Lung (tissue), 12 donors: ENCODE results near the gene IL22RA1. TPM values are rescaled to one million over a fixed set of nuclear protein-coding genes. Genes with fewer than 3 reads are reported as not detected.

Experiments used
- ATAC-seq: fragments of 200-7000 bp; cut with Tn5 transposase; one replicate; pipeline ENCODE4 v1.9.1; 2020; ENCODE audit warnings: moderate number of reproducible peaks; ENCODE audit not compliant: insufficient read depth, low FRiP score
- DNase-seq, 3 donors: peaks; one replicate each; pipeline ENCODE4 v3.0.0-alpha.2; 2013 to 2017
- H3K27ac ChIP-seq, 2 donors: one replicate each; pipeline ENCODE4 v1.5.1; 2013; ENCODE audit warnings: mild to moderate bottlenecking in 2 of 2, moderate library complexity in 2 of 2, control low read depth in 1 of 2, inconsistent platforms in 1 of 2, low read depth in 1 of 2, low read length in 1 of 2
- H3K27me3 ChIP-seq, 3 donors: one replicate each; pipeline ENCODE4 v1.5.1; 2013; ENCODE audit warnings: low read length in 2 of 3; ENCODE audit not compliant: control insufficient read depth in 3 of 3, insufficient read depth in 3 of 3
- H3K36me3 ChIP-seq, 4 donors: one replicate each; pipeline ENCODE4 v1.5.1; 2013; ENCODE audit warnings: low read length in 4 of 4, mild to moderate bottlenecking in 1 of 4, moderate library complexity in 1 of 4; ENCODE audit not compliant: control insufficient read depth in 4 of 4, insufficient read depth in 4 of 4
- H3K4me1 ChIP-seq, 5 donors: one replicate each; pipeline ENCODE4 v1.5.1; 2013; ENCODE audit warnings: low read length in 5 of 5, mild to moderate bottlenecking in 2 of 5, moderate library complexity in 1 of 5; ENCODE audit not compliant: control insufficient read depth in 5 of 5, insufficient read depth in 5 of 5
- H3K4me3 ChIP-seq: one replicate; pipeline ENCODE4 v1.5.1; 2013; ENCODE audit warnings: mild to moderate bottlenecking, control low read depth, moderate library complexity
- H3K9ac ChIP-seq, 2 donors: one replicate each; pipeline ENCODE4 v1.5.1; 2013; ENCODE audit warnings: low read length in 2 of 2, control low read depth in 1 of 2; ENCODE audit not compliant: insufficient read depth in 1 of 2
- H3K9me3 ChIP-seq, 4 donors: one replicate each; pipeline ENCODE4 v1.5.1; 2013; ENCODE audit warnings: low read length in 3 of 4, mild to moderate bottlenecking in 1 of 4, moderate library complexity in 1 of 4; ENCODE audit not compliant: control insufficient read depth in 4 of 4, insufficient read depth in 3 of 4
- CTCF ChIP-seq: IDR thresholded peaks from 2 replicates; pipeline ENCODE4 v1.5.1; 2012; ENCODE audit warnings: mild to moderate bottlenecking; ENCODE audit errors: control extremely low read depth, extremely low read depth
- WGBS, 2 donors: extraction: QIAGEN DNeasy Blood & Tissue Kit; methylation state at CpG; one replicate each; pipeline ENCODE4 v1.1.7; 2013; 5-methylcytosine and 5-hydroxymethylcytosine counted together
- polyA plus RNA-seq, 2 donors: library from polyadenylated mRNA; stranded (reverse); fragments of 200-250 nt; gene quantifications; one replicate each; pipeline ENCODE4 v1.2.1, GENCODE V29; 2013
- total RNA-seq, 2 donors: library from RNA; depleted of rRNA in 1 of 2; stranded (reverse); fragments of >200 nt in 1 of 2; gene quantifications; one replicate each; pipeline ENCODE4 v1.2.1, GENCODE V29; 2014 to 2021
- donor health status: control.
- donor health status: control.
- donor health status: Bipolar disorder and iron deficiency.
- donor health status: healthy.
- donor health status: DM: yes; HTN: yes; CAD: no.

The IL22RA1 gene
- total and polyA plus RNA-seq, 4 donors, result 0.09 to 1.0 (median 0.23) TPM

- ATAC-seq, result no peak
- H3K9ac ChIP-seq, result no peak overlapping the region
- no peak for DNase-seq
- H3K4me3 ChIP-seq, result no peak overlapping the region
- peaks cover 0 to 6% (median 0%) of the 10 kb centered on the region in 5 donors for H3K4me1 ChIP-seq
- H3K36me3 ChIP-seq, result no peaks in the 10 kb centered on the region
- H3K27ac ChIP-seq, result no peak overlapping the region
- no peaks in the 10 kb centered on the region for H3K9me3 ChIP-seq
- H3K27me3 ChIP-seq, result peaks cover 0 to 2% (median 0%) of the 10 kb centered on the region in 3 donors
- 86 to 95% methylated on average over 14 of the region's 14 CpGs for WGBS, 2 donors
- TF ChIP-seq CTCF, result no peak
Measured at GRCh38 chr1:24121406-24121805, 21.5 kb downstream of the IL22RA1 start.

DNA sequence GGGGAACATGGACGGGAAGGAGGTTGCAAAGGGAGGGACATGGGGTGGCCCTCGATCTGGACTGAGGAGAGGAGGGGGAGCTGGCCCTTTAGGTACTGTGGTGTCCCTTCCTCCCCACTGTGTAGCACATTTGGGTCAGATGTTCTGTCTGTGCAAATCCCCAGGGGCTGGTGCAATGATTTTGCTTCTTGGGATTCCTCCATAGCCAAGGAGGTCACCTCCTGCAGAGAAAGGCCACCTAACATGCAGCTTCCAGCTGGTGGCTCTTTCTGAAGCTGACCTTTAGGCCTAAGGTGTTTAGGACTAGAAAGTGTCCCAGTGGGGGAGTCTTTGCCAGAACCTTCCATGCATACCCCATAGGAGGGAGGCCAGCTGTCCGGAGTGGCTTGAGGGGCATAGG lies 22.0 kb downstream of the IL22RA1 start:
- TF ChIP-seq CTCF, result no peak
- ATAC-seq, result no peak
- Histone ChIP-seq H3K27ac (no peak overlapping the region), H3K9ac (no peak overlapping the region), H3K4me1 (peaks cover 0 to 6% (median 0%) of the 10 kb centered on the region in 5 donors), H3K9me3 (no peaks in the 10 kb centered on the region), H3K36me3 (no peaks in the 10 kb centered on the region), H3K4me3 (no peak overlapping the region), H3K27me3 (peaks cover 0 to 2% (median 0%) of the 10 kb centered on the region in 3 donors)
- 59 to 82% methylated on average over 3 of the region's 3 CpGs for WGBS, 2 donors
- DNase-seq, result no peak

DNA sequence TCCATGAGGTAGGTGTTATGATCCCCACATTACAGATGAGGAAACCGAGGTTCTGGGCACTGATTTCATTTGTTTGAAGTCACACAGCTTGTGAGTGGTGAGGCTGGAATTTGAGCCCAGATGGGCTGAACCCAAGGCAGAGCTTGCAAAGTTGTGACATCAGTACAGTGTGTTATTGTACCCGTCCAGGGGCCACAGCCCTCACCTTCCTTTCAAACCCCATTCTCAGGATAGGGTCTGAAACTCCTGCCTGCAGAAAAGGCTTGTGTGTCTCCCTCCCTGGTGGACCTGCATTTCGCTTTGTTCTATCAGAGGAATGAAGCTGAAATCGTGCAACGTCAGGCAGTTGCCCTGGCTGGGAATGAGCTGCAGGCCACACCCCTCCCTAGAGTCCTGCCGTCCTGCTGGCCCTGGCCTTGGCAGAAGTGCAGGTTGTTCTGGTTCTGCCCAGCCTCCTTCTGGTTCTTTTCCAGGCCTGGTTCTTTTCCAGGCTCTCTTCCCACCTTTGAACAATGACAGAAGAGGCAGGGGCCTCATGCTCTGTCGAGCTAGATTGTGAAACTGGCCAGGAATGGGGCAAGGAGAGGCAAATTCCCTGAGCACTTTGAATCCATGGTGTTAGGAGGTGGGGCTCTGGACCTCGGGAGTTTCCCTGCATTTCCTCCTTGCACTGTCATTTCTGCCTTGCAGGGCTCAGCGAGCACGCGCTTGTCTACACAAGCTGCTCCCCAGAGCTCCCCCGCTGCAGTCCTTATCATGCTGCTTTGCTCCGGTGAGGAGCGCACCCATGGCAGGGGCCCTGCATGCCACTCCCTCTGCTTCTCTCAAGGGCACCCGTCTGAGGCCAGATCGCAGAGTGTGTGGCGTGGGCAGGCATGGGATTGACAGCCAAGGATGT lies 22.8 kb downstream of the IL22RA1 start:
- H3K9ac ChIP-seq, result no peak overlapping the region
- WGBS, 2 donors, result 46 to 69% methylated on average over 17 of the region's 17 CpGs

More for the DNA sequence above, 22.8 kb downstream of the IL22RA1 start:
- no peak for DNase-seq
- H3K4me3 ChIP-seq, result no peak overlapping the region
- H3K36me3 ChIP-seq, result no peaks in the 10 kb centered on the region
- no peaks in the 10 kb centered on the region for H3K9me3 ChIP-seq
- peak overlapping the region; percentile 17 to 71 for H3K27ac ChIP-seq
- peak; percentile 53 for ATAC-seq
- peaks cover 0 to 2% (median 0%) of the 10 kb centered on the region in 3 donors for H3K27me3 ChIP-seq
- H3K4me1 ChIP-seq, result peaks cover 0 to 6% (median 0%) of the 10 kb centered on the region in 5 donors
- TF ChIP-seq CTCF, result no peak
